ENCODE data around the gene NTN1. TPM values are rescaled to one million over a fixed set of nuclear protein-coding genes. Genes with fewer than 3 reads are reported as not detected.

NTN1 gene
- total RNA-seq, 4 donors from 2014 or later: 15.9 to 31.0 (median 25.0) TPM

DNA sequence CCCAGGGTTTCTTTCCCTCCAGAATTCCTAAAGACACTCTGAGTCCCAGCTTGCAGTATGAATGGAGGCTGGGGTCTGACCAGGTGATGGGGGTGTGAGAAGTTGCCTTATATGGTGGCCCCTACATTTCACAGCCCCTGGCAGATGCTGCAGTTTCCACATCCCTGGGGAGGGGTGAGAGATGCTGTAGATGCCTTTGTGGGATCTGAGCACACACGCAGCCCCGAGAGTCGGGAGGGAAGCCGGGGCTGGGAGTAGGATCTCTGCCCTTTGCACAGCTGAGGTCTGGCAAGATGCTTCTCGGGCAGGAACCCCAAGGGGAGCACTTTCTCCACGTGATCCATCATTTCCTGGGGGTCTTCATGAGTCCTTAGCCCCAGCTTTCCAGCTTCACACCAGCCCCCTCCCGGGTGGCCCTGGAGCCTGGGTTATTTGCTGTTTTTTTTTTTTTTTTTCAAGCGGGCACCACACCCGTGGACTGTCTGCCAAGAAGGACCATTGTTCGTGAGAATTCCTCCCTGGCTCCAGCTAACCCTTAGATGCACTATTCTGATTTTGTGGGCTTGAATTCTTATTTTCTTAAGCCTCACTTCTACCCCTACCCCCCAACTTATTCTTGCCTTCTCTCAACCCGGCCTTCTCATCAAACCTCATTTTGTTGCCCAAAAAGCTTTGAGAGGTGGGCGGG, 50.6 kb downstream of the NTN1 start:
- no peak for TF ChIP-seq POLR2A (IDR thresholded peaks at IDR 0.05)
- no peak for TF ChIP-seq CTCF (IDR thresholded peaks at IDR 0.05)
- TF ChIP-seq EP300 (IDR thresholded peaks at IDR 0.05): no peak
- no peak for DNase-seq (ENCODE audit: low spot score in 2 of 2)
- WGBS, 2 donors: 28 to 50% methylated on average over 12 of the region's 12 CpGs

GRCh38 chr17:9072696-9073339, 51.5 kb downstream of the NTN1 start:
- Histone ChIP-seq H3K27me3 (no peaks in the 10 kb centered on the region), H3K4me3 (no peak overlapping the region), H3K9me3 (no peaks in the 10 kb centered on the region), H3K36me3 (no peaks in the 10 kb centered on the region), H3K27ac (peak overlapping the region in 3 of 4 donors; percentile 64 to 75 (median 75)), H3K4me1 (peaks cover 0 to 43% (median 9%) of the 10 kb centered on the region in 4 donors)
- peak; percentile 48 to 51 for DNase-seq (ENCODE audit: low spot score in 2 of 2)
- WGBS, 2 donors: 53 to 63% methylated on average over 17 of the region's 17 CpGs
- TF ChIP-seq CTCF (IDR thresholded peaks at IDR 0.05) (no peak), EP300 (IDR thresholded peaks at IDR 0.05) (peak in 1 of 2 donors; percentile 23)

More for the DNA sequence above, 50.6 kb downstream of the NTN1 start:
- H3K36me3 ChIP-seq: no peaks in the 10 kb centered on the region
- no peaks in the 10 kb centered on the region for H3K9me3 ChIP-seq
- H3K4me3 ChIP-seq: no peak overlapping the region
- peak overlapping the region in 3 of 4 donors; percentile 64 to 75 (median 75) for H3K27ac ChIP-seq
- H3K4me1 ChIP-seq: peaks cover 0 to 39% (median 9%) of the 10 kb centered on the region in 4 donors
- no peaks in the 10 kb centered on the region for H3K27me3 ChIP-seq

- Histone ChIP-seq H3K27me3 (no peaks in the 10 kb centered on the region), H3K36me3 (no peaks in the 10 kb centered on the region), H3K27ac (peak overlapping the region in 3 of 4 donors; percentile 64 to 75 (median 75)), H3K4me1 (peaks cover 0 to 55% (median 9%) of the 10 kb centered on the region in 4 donors), H3K4me3 (no peak overlapping the region), H3K9me3 (no peaks in the 10 kb centered on the region)
- peak; percentile 46 to 65 for DNase-seq (ENCODE audit: low spot score in 2 of 2)
- TF ChIP-seq EP300 (IDR thresholded peaks at IDR 0.05): peak in 1 of 2 donors; percentile 50
- TF ChIP-seq CTCF (IDR thresholded peaks at IDR 0.05): no peak
- 86 to 93% methylated on average over 16 of the region's 16 CpGs for WGBS, 2 donors
These were observed 52.8 kb downstream of the NTN1 start for GRCh38 chr17:9074131-9074530.

DNA sequence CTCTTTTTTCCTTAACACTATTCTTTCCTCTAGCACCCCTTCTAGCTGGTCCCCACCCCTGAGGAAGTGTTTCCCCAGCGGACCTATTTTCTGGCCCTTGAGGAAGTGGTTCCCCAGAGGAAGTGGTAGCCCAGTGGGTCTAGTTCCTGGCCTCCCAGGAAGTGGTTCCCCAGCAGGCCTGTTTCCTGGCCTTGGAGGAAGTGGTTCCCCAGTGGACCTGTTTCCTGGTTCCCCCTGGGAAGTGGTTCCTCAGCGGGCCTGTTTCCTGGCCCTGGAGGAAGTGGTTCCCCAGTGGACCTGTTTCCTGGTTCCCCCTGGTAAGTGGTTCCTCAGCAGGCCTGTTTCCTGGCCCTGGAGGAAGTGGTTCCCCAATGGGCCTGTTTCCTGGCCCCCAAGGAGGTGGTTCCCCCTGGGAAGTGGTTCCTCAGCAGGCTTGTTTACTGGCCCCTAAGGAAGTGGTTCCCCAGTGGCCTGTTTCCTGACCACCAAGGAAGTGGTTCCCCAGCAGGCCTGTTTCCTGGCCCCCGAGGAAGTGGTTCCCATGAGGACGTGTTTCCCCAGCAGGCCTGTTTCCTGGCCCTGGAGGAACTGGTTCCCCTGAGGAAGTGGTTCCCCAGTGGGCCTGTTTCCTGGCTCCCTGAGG, 58.3 kb downstream of the NTN1 start:
- no peak for TF ChIP-seq POLR2A (IDR thresholded peaks at IDR 0.05)
- no peak for TF ChIP-seq CTCF (IDR thresholded peaks at IDR 0.05)
- TF ChIP-seq EP300 (IDR thresholded peaks at IDR 0.05): no peak
- 76 to 84% methylated on average over 4 of the region's 4 CpGs for WGBS, 2 donors
- DNase-seq (ENCODE audit: low spot score in 2 of 2): no peak
- H3K27ac ChIP-seq: no peak overlapping the region
- no peaks in the 10 kb centered on the region for H3K9me3 ChIP-seq
- no peaks in the 10 kb centered on the region for H3K27me3 ChIP-seq
- no peaks in the 10 kb centered on the region for H3K36me3 ChIP-seq
- H3K4me1 ChIP-seq: peaks cover 0 to 34% (median 0%) of the 10 kb centered on the region in 4 donors
- H3K4me3 ChIP-seq: no peak overlapping the region
